HG03066 (cell line): ENCODE measurements around the gene EDAR.

Experiments used
- ATAC-seq: cut with Tn5 transposase; IDR thresholded peaks from one replicate; pipeline ENCODE4 v1.9.1; 2021; ENCODE audit warnings: low read depth; ENCODE audit not compliant: unreplicated experiment

The EDAR gene

GRCh38 chr2:108969856-108970255 is 19.2 kb downstream of the EDAR start:
- no peak for ATAC-seq

GRCh38 chr2:108968619-108969018 is 20.4 kb downstream of the EDAR start:
- ATAC-seq: no peak

DNA sequence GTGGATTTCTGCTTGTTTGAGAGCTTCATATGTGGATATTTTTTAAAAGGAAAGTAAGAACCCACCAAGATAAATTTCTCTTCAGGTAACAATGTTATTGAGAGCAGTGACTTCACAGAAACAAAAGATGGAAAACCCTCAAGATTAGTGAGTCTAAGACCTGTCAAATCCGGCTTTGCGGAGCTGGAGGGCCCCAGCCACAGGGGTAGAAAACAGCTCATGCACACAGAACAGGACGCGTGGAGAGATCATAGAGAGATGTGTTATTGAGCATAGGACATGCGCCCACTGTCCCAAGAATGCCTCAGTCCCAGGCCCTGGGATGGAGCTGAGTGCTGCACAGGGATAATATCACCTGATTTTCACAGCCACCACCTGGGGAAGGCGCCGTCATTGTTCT is 21.3 kb downstream of the EDAR start:
- no peak for ATAC-seq

DNA sequence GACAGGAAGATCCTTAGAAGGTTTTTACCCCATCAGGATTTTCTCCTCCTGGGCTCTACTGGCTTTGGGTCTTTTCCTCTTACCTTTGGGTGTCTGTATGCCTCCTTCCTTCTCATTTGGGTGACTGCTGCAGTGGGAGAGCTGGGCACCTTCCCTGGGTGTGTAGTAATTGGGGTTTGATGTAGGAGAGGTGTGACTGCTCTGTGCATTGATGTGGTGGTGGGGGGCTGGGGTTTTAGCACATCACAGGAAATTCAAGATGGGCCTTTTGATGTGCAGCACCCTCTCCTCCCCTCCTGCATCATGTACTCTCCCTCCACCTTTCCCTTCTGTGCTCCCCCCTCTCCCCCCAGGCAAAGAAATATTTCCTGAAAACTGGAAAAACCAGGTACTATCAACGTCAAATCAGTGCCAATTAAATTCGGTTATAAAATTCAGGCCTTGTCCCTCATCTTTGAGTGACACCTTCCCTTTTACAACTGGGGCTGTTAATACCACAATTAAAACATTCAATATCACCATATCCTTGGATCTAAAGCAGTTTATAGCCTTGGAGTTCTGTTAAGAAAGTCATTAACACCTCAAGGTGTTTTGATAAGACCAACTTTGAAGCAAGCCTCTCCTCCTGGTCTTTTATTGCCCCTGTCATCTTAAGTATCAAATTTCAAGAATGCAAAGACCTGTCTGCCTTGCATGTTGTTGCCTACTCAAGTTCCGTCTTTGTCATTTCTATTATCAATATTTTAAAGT is 23.3 kb downstream of the EDAR start:
- no peak for ATAC-seq

GRCh38 chr2:108963057-108963456 is 26.0 kb downstream of the EDAR start:
- no peak for ATAC-seq

DNA sequence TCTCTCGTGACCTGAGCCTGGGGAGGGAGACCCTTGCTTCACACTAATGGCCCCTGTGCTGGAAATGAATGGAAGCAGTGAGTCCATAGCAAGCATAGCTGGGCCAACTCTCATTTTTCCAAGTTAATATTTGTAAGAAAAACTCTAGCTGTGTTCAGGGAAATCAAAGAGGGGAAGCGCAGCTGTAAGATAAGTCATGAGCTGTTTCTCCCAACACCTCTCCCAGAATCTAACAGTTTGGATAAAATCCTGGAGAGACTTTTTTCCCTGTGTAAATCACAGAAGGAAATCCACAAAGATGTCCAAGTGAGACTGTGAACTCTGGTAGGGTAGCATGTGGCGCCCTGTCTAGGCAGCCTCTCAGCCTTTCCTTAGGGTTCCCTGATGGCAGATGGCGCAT is 27.2 kb downstream of the EDAR start:
- no peak for ATAC-seq

GRCh38 chr2:108960006-108960405 is 29.0 kb downstream of the EDAR start:
- no peak for ATAC-seq

- no peak for ATAC-seq
Observed at GRCh38 chr2:108959401-108959800, 29.6 kb downstream of the EDAR start.

GRCh38 chr2:108958632-108959341 is 30.2 kb downstream of the EDAR start:
- ATAC-seq: no peak

DNA sequence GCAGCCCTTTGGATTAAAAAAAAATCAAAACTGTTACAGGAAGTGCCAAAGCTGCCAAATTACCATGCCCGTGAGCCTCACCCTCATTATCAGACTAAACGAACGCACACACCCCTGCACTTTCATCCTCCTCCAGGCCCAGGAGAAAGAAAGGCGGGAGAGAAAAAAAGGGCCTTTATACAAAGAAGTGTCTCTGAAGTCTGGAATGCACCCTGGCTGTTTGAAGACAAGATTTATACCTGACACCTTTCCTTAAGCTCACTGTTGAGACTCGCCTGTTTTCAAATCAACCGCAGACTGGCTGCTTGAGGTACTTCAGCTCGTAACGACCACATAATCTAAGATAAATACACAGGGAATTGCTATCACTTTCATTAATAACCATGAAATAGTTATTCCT is 31.0 kb downstream of the EDAR start:
- no peak for ATAC-seq

- no peak for ATAC-seq
Observed at GRCh38 chr2:108956375-108956774, 32.6 kb downstream of the EDAR start.

DNA sequence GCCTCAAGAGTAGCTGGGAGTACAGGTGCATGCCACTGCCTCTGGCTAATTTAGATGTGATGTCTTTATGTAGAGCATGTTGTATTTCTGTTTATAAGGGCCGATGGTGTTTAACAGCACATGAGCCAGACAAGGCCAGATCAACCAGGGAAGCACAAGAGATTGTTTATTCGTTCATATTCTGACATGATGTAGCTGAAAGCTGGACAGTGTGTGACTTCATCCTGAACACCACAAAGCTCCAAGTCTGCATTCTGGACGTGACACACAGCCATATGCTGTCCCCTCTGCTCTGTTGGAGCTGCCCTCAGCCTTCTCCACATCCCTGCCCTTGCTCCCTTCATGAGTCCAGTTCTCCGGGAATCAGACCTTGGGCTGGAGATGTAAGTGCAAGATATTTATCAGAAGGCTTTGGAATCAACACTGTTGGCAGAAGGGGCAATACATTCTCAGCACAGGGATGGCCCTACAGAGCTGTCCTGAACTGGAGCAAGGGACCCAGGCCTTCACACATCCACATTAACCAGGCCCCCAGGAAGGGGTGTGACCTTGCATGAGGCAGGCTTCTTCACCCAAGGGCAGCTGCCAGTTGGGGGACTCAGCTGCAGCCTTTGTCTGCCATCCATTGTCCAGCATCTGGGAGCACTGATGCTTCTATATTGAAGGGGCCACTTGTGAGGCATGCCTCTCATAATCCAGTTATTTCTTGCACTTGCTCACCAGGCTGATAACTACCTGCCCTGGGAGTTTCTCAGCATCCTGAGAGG is 38.5 kb downstream of the EDAR start:
- no peak for ATAC-seq

GRCh38 chr2:108949316-108950239 is 39.4 kb downstream of the EDAR start:
- ATAC-seq: no peak

DNA sequence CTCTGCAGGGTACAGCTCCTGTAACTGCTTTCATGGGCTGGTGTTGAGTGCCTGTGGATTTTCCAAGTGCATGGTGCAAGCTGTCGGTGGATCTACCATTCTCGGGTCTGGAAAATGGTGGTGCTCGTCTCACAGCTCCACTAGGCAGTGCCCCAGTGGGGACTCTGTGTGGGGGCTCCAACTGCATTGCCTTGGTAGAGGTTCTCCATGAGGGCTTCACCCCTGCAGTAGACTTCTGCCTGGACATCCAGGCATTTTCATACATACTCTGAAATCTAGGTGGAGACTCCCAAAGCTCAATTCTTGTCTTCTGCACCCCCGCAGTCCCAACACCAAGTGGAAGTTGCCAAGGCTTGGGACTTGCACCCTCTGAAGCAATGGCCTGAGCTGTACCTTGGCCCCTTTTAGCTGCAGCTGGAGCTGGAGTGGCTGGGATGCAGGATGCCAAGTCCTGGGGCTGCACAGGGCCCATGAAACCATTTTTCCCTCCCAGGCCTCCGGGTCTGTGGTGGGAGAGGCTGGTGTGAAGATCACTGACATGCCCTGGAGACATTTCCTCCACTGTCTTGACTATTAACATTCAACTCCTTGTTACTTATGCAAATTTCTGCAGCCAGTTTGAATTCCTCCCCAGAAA is 41.6 kb downstream of the EDAR start:
- ATAC-seq: no peak

DNA sequence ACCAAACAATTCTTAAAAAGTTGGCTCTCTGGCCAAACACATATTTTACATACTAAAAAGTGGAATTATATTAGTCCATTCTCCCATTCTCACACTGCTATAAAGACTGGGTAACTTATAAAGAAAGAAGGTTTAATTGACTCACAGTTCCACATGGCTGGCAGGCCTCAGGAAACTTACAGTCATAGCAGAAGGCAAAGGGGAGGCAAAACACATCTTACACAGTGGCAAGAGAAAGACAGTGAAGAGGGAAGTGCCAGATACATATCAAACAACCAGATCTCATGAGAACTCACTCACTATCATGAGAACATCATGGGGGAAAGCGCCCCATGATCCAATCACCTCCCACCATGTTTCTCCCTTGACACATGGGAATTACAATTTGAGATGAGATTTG is 42.6 kb downstream of the EDAR start:
- no peak for ATAC-seq

DNA sequence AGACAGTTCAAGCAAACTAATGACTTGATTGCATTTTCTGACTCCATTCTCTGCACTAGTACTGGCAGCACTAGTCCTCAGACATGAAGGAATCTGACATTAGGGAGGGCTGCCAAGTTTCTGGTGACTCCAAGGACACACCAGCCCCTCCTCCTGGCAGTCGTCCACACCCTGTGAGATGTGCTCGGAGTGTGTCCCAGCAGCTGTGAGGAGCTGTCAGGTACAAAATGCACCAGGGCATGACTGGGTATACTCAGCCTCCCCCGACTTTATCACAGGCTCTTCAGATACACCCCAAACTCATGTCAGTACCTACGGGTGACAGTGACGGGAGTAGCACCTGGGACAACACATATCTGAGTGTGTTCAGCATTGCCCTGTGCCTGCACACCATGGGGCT is 43.1 kb downstream of the EDAR start:
- no peak for ATAC-seq

- no peak for ATAC-seq
Observed at GRCh38 chr2:108944601-108945331, 44.3 kb downstream of the EDAR start.

GRCh38 chr2:108943751-108944150 is 45.3 kb downstream of the EDAR start:
- ATAC-seq: no peak

- ATAC-seq: no peak
Observed at GRCh38 chr2:108942888-108943287, 46.1 kb downstream of the EDAR start.
